ENCODE measurements around the gene MYO9B. TPM values are rescaled to one million over a fixed set of nuclear protein-coding genes. Genes with fewer than 3 reads are reported as not detected.

Gene MYO9B
- total RNA-seq, 1 experiment from 2014 or later = 58.6 TPM

GRCh38 chr19:17110599-17110966 is 35.0 kb downstream of the MYO9B start:
- H2BK15ac ChIP-seq (ENCODE audit: low read depth, low read length) = no peak overlapping the region
- no peaks in the 10 kb centered on the region for H4K20me1 ChIP-seq (ENCODE audit: control insufficient read depth, insufficient read depth, insufficient read length)
- H3K79me2 ChIP-seq (ENCODE audit: insufficient read depth, low read length) = no peaks in the 10 kb centered on the region
- Mint-ChIP-seq H3K9me3 (no peaks in the 10 kb centered on the region; a peak in 1 of 5 replicates), H3K36me3 (ENCODE audit: insufficient read depth in 1 of 3, low read depth in 3 of 3) (peaks cover 9 to 27% (median 11%) of the 10 kb centered on the region in 3 experiments; a peak in 5 of 7 replicates), H3K27me3 (ENCODE audit: low read depth) (no peaks in the 10 kb centered on the region; the same call in none of the 2 replicates), H3K27ac (peak overlapping the region in 1 of 3 experiments; percentile 63; a peak in 1 of 7 replicates), H3K4me1 (peaks cover 24 to 28% of the 10 kb centered on the region in 2 experiments), H3K4me3 (no peak overlapping the region)
- no peak overlapping the region for H4K5ac ChIP-seq (ENCODE audit: insufficient read length, low read depth, low read length)
- no peak overlapping the region for H2BK5ac ChIP-seq (ENCODE audit: insufficient read length, low read length)
- H2BK120ac ChIP-seq (ENCODE audit: low read depth, low read length, poor library complexity, severe bottlenecking) = no peak overlapping the region
- no peak overlapping the region for H3K23ac ChIP-seq (ENCODE audit: insufficient read length, low read depth, low read length)
- no peaks in the 10 kb centered on the region for H3K79me1 ChIP-seq (ENCODE audit: insufficient read depth, low read depth, low read length, poor library complexity, severe bottlenecking)
- H2AK5ac ChIP-seq (ENCODE audit: insufficient read length, low read length) = no peak overlapping the region
- TF ChIP-seq CTCF (conservative IDR thresholded peaks at IDR 0.05) = no peak
- H3K9ac ChIP-seq (ENCODE audit: extremely low read depth, insufficient read length, low read length) = no peak overlapping the region
- H2AFZ ChIP-seq (ENCODE audit: low read length) = no peak overlapping the region
- H4K8ac ChIP-seq (replicated peaks; ENCODE audit: insufficient read length, low read depth, low read length) = no peak overlapping the region
- no CpG with 5 or more reads among the region's 10 CpGs for WGBS (ENCODE audit: extremely low coverage, insufficient read length, low lambda C conversion rate)
- no peaks in the 10 kb centered on the region for H3K9me3 ChIP-seq (ENCODE audit: control insufficient read depth, low read depth, low read length)
- H3T11ph ChIP-seq (ENCODE audit: low read length) = no peak overlapping the region
- no peak overlapping the region for H3K4me2 ChIP-seq (ENCODE audit: insufficient read depth, insufficient read length, low read length)
- no peaks in the 10 kb centered on the region for H3K27me3 ChIP-seq (ENCODE audit: insufficient read depth, low read length)
- no peak overlapping the region for H3K4ac ChIP-seq (ENCODE audit: low read depth, low read length)
- no peak for DNase-seq
- no peak overlapping the region for H4K91ac ChIP-seq (ENCODE audit: insufficient read length, low read depth, low read length)
- H3K23me2 ChIP-seq (ENCODE audit: insufficient read length, low read depth, low read length, poor library complexity, severe bottlenecking) = no peaks in the 10 kb centered on the region
- H3K27ac ChIP-seq (ENCODE audit: insufficient read length, low read depth, low read length) = no peak overlapping the region
- no peak overlapping the region for H2BK20ac ChIP-seq (ENCODE audit: low read depth, low read length, poor library complexity, severe bottlenecking)
- H2BK12ac ChIP-seq (ENCODE audit: insufficient read length, low read depth, low read length) = no peak overlapping the region
- no peak overlapping the region for H3K18ac ChIP-seq (ENCODE audit: insufficient read length, low read depth, low read length)
- no peak overlapping the region for H3K56ac ChIP-seq (ENCODE audit: insufficient read length, low read depth, low read length)
- H3K14ac ChIP-seq (ENCODE audit: insufficient read depth, low read length) = no peak overlapping the region
- H3K4me1 ChIP-seq (ENCODE audit: insufficient read depth, low read length) = peaks cover 7% of the 10 kb centered on the region; the same call in 1 of the 2 replicates
